Neuron (in vitro differentiated cells): ENCODE measurements around the gene TAF11L8.
"Not testable (repeated sequence)": the region's sequence is repeated elsewhere in the genome, so short reads cannot be mapped to it uniquely, and the experiment has no call there.

Experiments used
- H2AFZ ChIP-seq: one replicate; pipeline ENCODE4 v1.6.1; 2013; ENCODE audit warnings: low read depth, mild to moderate bottlenecking, inconsistent platforms, low read length, moderate library complexity
- H3K27me3 ChIP-seq: one replicate; pipeline ENCODE4 v1.6.1; 2013; ENCODE audit warnings: low read length; ENCODE audit not compliant: insufficient read depth
- H3K36me3 ChIP-seq: one replicate; pipeline ENCODE4 v1.6.1; 2013; ENCODE audit warnings: low read length; ENCODE audit not compliant: insufficient read depth
- H3K4me1 ChIP-seq: one replicate; pipeline ENCODE4 v1.6.1; 2013; ENCODE audit warnings: low read length; ENCODE audit not compliant: insufficient read depth
- H3K4me3 ChIP-seq: 2 replicates; pipeline ENCODE4 v1.5.1; 2013; ENCODE audit warnings: mild to moderate bottlenecking, low read length, moderate library complexity
- H3K9me3 ChIP-seq: one replicate; pipeline ENCODE4 v1.6.1; 2013; ENCODE audit warnings: low read length

Gene TAF11L8

DNA sequence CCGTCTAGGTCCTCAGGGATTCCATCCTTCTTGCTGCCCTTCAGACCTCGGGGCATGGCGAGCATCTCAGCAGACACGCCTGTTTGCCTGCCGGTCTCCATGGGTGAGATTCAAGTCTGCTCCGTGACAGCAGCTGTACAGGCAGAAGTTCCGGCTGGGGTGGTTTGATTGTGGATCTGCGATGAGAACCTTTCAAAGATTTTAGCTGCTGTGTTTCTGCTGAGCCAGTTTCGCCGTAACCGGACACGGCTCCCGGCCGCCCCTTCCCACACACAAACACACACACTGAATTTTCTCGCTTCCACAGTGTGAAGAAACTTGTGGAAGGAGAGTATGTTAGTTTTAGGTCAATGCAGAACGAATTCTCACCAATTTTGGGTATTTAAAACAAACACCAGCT is at the start of gene TAF11L8:
Gene TAF11L8, minus strand, starts transcription at position 101 of the 400 bp plus-strand sequence.
- not testable (repeated sequence) for H3K4me1 ChIP-seq, H3K4me3 ChIP-seq, H3K36me3 ChIP-seq, H3K27me3 ChIP-seq, H2AFZ ChIP-seq, H3K9me3 ChIP-seq

GRCh38 chr5:17634160-17634559 is 43.4 kb upstream of the TAF11L8 start, which contains the start of gene TAF11L14:
Gene TAF11L14, plus strand, starts transcription at chr5:17634460.
- Histone ChIP-seq H3K9me3 (no peaks in the 10 kb centered on the region), H3K36me3 (no peaks in the 10 kb centered on the region), H3K4me3 (no peak within 1 kb of the TSS), H2AFZ (no peak within 1 kb of the TSS), H3K4me1 (no peaks in the 10 kb centered on the region), H3K27me3 (no peaks in the 10 kb centered on the region)

DNA sequence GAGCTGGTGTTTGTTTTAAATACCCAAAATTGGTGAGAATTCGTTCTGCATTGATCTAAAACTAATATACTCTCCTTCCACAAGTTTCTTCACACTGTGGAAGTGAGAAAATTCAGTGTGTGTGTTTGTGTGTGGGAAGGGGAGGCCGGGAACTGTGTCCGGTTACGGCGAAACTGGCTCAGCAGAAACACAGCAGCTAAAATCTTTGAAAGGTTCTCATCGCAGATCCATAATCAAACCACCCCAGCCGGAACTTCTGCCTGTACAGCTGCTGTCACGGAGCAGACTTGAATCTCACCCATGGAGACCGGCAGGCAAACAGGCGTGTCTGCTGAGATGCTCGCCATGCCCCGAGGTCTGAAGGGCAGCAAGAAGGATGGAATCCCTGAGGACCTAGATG is 41.0 kb upstream of the TAF11L8 start, which contains the start of gene TAF11L13:
Gene TAF11L13, plus strand, starts transcription at position 301 of the 400 bp plus-strand sequence.
- H3K9me3 ChIP-seq, H3K4me1 ChIP-seq, H3K36me3 ChIP-seq, H3K27me3 ChIP-seq, H3K4me3 ChIP-seq, H2AFZ ChIP-seq: not testable (repeated sequence)

DNA sequence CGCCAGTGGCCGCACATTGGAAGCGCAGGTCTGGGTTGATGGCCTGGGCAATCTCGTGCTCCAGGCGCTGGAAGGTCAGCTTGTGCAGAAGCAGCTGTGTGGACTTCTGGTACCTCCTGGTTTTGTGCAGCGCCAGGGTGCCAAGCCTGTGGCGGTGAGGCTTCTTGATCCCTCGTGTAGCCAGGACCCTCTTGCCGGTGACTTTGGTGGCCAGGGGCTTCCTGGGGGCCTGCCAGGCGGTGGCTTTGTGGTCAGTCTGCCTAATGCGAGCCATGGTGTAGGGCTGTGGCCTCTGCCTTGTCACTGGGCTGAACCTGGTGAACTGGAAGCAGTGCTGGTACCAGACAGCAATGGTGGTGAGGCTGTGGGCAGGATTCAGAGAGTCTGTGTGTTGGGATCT is 34.9 kb upstream of the TAF11L8 start:
- Histone ChIP-seq H2AFZ (no peak overlapping the region), H3K27me3 (no peaks in the 10 kb centered on the region), H3K4me1 (no peaks in the 10 kb centered on the region)

DNA sequence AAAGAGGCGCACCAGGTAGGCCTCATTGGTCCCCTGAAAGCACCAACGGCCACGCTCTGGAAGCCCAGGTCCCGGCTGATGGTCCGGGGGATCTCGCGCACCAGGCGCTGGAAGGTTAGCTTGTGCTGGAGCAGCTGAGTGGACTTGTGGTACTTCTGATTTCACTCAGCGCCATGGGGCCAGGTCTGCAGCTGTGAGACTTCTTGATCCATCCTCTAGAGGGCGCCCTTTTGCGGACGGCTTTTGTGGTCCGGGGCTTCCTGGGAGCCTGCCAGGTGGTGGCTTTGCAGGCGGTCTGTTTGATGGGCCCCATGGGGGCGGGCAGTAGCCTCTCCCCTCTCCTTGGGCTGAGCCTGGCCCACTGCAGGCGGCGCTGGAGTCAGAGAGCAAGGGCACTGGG is 29.9 kb upstream of the TAF11L8 start:
- no peaks in the 10 kb centered on the region for H3K9me3 ChIP-seq
- no peaks in the 10 kb centered on the region for H3K4me1 ChIP-seq
- no peak overlapping the region for H3K4me3 ChIP-seq
- no peaks in the 10 kb centered on the region for H3K27me3 ChIP-seq
- H3K36me3 ChIP-seq = no peaks in the 10 kb centered on the region
- H2AFZ ChIP-seq = no peak overlapping the region

More for the DNA sequence above, 34.9 kb upstream of the TAF11L8 start:
- no peaks in the 10 kb centered on the region for H3K36me3 ChIP-seq
- no peaks in the 10 kb centered on the region for H3K9me3 ChIP-seq
- no peak overlapping the region for H3K4me3 ChIP-seq

DNA sequence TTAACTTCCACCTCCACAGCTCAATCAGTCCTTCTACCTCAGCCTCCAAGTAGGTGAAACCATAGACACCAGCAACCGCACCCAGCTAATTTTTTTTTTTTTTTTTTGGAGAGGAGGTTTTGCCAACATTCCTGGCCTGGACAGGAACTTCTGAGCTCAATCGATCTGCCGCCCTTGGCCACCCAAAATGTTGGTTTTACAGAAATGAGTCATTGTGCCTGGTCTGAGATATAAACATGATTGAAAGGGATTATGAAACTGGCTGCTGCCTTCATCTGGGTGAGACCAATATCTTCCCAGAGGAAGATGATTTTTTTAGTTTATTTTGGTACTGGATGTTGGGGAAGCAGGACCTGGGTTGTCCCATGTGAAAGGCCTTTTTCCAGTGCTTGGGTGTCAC is 28.6 kb upstream of the TAF11L8 start:
- H3K27me3 ChIP-seq = no peaks in the 10 kb centered on the region
- no peaks in the 10 kb centered on the region for H3K4me1 ChIP-seq
- no peaks in the 10 kb centered on the region for H3K9me3 ChIP-seq
- H3K36me3 ChIP-seq = no peaks in the 10 kb centered on the region
- no peak overlapping the region for H3K4me3 ChIP-seq
- no peak overlapping the region for H2AFZ ChIP-seq

DNA sequence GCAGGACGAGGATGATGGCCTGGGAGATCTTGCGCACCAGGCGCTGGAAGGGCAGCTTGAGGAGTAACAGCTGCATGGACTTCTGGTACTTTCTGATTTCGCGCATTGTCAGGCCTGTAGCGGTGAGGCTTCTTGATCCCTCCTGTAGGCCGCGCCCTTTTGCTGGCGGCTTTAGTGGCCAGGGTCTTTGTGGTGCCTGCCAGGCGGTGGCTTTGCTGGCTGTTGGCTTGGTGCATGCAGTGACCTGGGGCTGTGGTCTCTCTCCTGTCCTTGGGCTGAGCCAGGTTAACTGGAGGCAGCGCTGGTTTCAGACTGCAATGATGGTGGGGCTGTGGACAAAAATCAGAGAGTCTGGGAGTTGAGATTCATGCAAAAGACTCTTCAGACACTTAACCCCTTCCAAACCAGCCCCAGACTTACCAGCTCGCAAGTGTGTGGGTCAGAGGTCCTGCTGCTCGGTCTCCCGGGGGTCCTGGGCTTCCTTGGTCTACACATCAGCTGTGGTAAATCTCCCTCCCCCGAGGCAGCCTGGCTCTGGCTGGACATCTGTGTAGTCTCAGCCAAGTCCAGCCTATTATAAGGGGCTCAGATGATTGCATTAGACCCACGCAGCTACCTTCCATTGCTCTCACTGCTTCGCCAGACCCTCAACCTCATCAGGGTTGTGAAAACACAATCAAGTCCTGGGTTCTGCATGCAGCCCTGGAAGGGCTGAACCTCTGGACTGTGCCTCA is 24.3 kb upstream of the TAF11L8 start:
- no peaks in the 10 kb centered on the region for H3K9me3 ChIP-seq
- H3K4me3 ChIP-seq = no peak overlapping the region
- H3K27me3 ChIP-seq = no peaks in the 10 kb centered on the region
- H3K4me1 ChIP-seq = no peaks in the 10 kb centered on the region
- no peaks in the 10 kb centered on the region for H3K36me3 ChIP-seq
- H2AFZ ChIP-seq = no peak overlapping the region

DNA sequence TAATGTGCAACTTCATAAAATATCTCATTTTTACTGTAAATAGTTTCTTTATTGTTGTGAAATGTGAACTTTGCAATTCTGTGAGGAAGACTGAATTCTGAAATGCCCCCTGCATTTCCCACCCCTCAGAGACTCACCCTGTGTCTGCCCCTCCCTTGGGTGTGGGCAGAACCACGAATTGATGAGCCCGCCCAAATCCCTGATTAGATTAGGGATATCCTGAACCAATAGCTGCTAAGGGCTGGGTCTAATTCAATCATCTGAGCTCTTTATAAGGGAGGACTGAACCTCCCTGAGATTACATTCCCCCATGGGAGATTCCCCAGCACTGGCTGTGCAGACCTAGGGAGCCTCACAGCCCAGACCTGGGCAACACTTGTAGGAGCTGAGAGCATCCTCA is 19.3 kb upstream of the TAF11L8 start, which contains the start of gene TAF11L12:
Gene TAF11L12, plus strand, starts transcription at position 301 of the 400 bp plus-strand sequence.
- H3K4me3 ChIP-seq, H3K9me3 ChIP-seq, H3K36me3 ChIP-seq, H3K4me1 ChIP-seq, H2AFZ ChIP-seq, H3K27me3 ChIP-seq: not testable (repeated sequence)

DNA sequence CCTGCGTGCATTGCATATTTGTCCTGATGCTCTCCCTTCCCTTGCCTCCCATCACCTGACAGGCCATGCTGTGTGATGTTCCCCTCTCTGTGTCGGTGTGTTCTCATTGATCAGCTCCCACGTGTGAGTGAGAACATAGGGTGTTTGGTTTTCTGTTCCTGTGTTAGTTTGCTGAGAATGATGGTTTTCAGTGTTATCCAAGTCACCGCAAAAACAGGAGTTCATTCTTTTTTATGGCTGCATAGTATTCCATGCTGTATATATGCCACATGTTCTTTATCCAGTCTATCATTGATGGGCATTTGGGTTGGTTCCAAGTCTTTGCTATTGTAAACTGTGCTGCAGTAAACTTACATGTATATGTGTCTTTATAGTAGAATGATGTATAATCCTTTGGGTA is 16.7 kb upstream of the TAF11L8 start:
- H3K27me3 ChIP-seq, H3K9me3 ChIP-seq, H2AFZ ChIP-seq, H3K4me3 ChIP-seq, H3K36me3 ChIP-seq, H3K4me1 ChIP-seq: not testable (repeated sequence)

DNA sequence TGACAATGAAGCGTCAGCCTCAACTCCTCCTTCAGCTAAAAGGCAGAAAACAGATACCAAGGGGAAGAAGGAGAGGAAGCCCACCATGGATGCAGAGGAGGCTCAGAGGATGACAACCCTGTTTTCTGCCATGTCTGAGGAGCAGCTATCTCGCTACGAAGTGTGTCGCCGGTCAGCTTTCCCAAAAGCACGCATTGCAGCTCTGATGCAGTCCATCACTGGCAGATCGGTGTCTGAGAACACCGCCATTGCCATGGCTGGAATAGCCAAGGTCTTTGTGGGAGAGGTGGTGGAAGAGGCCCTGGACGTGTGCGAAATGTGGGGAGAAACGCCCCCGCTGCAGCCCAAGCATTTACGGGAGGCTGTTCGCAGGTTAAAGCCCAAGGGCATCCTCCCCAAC is 14.2 kb upstream of the TAF11L8 start:
- Histone ChIP-seq H3K4me1 (no peaks in the 10 kb centered on the region), H3K9me3 (no peaks in the 10 kb centered on the region), H2AFZ (no peak overlapping the region), H3K27me3 (no peaks in the 10 kb centered on the region), H3K36me3 (no peaks in the 10 kb centered on the region), H3K4me3 (no peak overlapping the region)

DNA sequence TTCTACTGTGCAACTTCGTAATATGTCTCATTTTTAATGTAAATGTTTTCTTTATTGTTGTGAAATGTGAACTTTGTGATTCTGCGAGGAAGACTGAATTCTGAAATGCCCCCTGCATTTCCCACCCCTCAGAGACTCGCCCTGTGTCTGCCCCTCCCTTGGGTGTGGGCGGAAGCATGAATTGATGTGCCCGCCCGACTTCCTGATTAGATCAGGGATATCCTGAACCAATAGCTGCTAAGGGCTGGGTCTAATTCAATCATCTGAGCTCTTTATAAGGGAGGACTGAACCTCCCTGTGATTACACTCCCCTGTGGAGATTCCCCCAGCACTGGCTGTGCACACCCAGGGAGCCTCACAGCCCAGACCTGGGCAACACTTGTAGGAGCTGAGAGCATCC is 13.1 kb upstream of the TAF11L8 start, which contains the start of gene TAF11L11:
Gene TAF11L11, plus strand, starts transcription at position 304 of the 400 bp plus-strand sequence.
- H3K36me3 ChIP-seq, H3K4me3 ChIP-seq, H3K27me3 ChIP-seq: not testable (repeated sequence)

GRCh38 chr5:17597728-17598127 is 7.0 kb upstream of the TAF11L8 start, which contains the start of gene TAF11L10:
Gene TAF11L10, minus strand, starts transcription at chr5:17597828.
- H3K27me3 ChIP-seq, H3K4me3 ChIP-seq, H3K9me3 ChIP-seq, H3K4me1 ChIP-seq, H2AFZ ChIP-seq, H3K36me3 ChIP-seq: not testable (repeated sequence)

More for the DNA sequence above, 13.1 kb upstream of the TAF11L8 start, which contains the start of gene TAF11L11:
- not testable (repeated sequence) for H3K4me1 ChIP-seq, H2AFZ ChIP-seq, H3K9me3 ChIP-seq

DNA sequence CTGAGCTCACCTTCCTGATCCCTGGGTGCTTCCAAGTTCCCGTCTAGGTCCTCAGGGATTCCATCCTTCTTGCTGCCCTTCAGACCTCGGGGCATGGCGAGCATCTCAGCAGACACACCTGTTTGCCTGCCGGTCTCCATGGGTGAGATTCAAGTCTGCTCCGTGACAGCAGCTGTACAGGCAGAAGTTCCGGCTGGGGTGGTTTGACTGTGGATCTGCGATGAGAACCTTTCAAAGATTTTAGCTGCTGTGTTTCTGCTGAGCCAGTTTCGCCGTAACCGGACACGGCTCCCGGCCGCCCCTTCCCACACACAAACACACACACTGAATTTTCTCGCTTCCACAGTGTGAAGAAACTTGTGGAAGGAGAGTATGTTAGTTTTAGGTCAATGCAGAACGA is 3.5 kb upstream of the TAF11L8 start, which contains the start of gene TAF11L9:
Gene TAF11L9, minus strand, starts transcription at position 140 of the 400 bp plus-strand sequence.
- H3K9me3 ChIP-seq, H3K27me3 ChIP-seq, H3K4me1 ChIP-seq, H2AFZ ChIP-seq, H3K36me3 ChIP-seq, H3K4me3 ChIP-seq: not testable (repeated sequence)

DNA sequence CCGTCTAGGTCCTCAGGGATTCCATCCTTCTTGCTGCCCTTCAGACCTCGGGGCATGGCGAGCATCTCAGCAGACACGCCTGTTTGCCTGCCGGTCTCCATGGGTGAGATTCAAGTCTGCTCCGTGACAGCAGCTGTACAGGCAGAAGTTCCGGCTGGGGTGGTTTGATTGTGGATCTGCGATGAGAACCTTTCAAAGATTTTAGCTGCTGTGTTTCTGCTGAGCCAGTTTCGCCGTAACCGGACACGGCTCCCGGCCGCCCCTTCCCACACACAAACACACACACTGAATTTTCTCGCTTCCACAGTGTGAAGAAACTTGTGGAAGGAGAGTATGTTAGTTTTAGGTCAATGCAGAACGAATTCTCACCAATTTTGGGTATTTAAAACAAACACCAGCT is 5.1 kb downstream of the TAF11L8 start, which contains the start of gene TAF11L7:
Gene TAF11L7, minus strand, starts transcription at position 101 of the 400 bp plus-strand sequence.
- not testable (repeated sequence) for H3K36me3 ChIP-seq, H3K9me3 ChIP-seq, H3K4me3 ChIP-seq, H3K27me3 ChIP-seq, H3K4me1 ChIP-seq, H2AFZ ChIP-seq
